HEK293 (cell line): ENCODE data around the gene FTHL17.

Experiments used
- CTCF ChIA-PET: fragments of 350-600 bp; formaldehyde crosslinking; extraction: SDS; loops from one replicate; lab custom pipeline; 2021; ENCODE audit warnings: antibody characterized with exemption; lab: Yijun Ruan, JAX
- POLR2A ChIA-PET: fragments of 300-600 bp; formaldehyde crosslinking; extraction: SDS; loops from one replicate; lab custom pipeline; 2020; ENCODE audit warnings: antibody characterized with exemption, inconsistent platforms; lab: Yijun Ruan, JAX
- H3K27ac ChIP-seq: fragments of 200-500 bp; sonication (Bioruptor generic); 2 replicates; pipeline ENCODE4 v1.5.1; 2014; ENCODE audit warnings: low read depth, low read length, control low read depth, inconsistent platforms; ENCODE audit errors: extremely low read depth
- H3K36me3 ChIP-seq, 2 experiments: fragments of 200-500 bp in 1 of 2; sonication (Bioruptor generic) in 1 of 2; 1 replicate in 1 of 2; 2 replicates in 1 of 2; pipeline ENCODE4 v1.5.1; 2014 to 2017; ENCODE audit warnings: inconsistent platforms in 2 of 2, low read length in 2 of 2; ENCODE audit not compliant: control insufficient read depth in 2 of 2, insufficient read depth in 1 of 2
- H3K4me1 ChIP-seq: fragments of 200-500 bp; sonication (Bioruptor generic); 2 replicates; pipeline ENCODE4 v1.5.1; 2014; ENCODE audit warnings: mild to moderate bottlenecking, low read length, inconsistent platforms; ENCODE audit not compliant: control insufficient read depth, insufficient read depth
- H3K4me3 ChIP-seq: 2 replicates; pipeline ENCODE4 v1.5.1; 2011; ENCODE audit warnings: low read depth, mild to moderate bottlenecking, control low read depth, low read length, moderate library complexity
- H3K9me3 ChIP-seq: fragments of 200-500 bp; sonication (Bioruptor generic); 2 replicates; pipeline ENCODE4 v1.5.1; 2014; ENCODE audit warnings: low read depth, low read length, inconsistent platforms; ENCODE audit not compliant: control insufficient read depth, insufficient read depth
- ZNF132 ChIP-seq: fragments of 450-650 bp; formaldehyde crosslinking; IDR thresholded peaks from 2 replicates; pipeline ENCODE4 v1.5.1; 2017; ENCODE audit warnings: missing biosample characterization, missing genetic modification characterization, borderline replicate concordance
- ZNF146 ChIP-seq: fragments of 450-650 bp; formaldehyde crosslinking; IDR thresholded peaks from 2 replicates; pipeline ENCODE4 v1.5.1; 2016; ENCODE audit warnings: missing biosample characterization, missing genetic modification characterization
- ZNF175 ChIP-seq: fragments of 450-650 bp; formaldehyde crosslinking; IDR thresholded peaks from 2 replicates; pipeline ENCODE4 v1.5.1; 2016; ENCODE audit warnings: missing biosample characterization, missing genetic modification characterization
- ZNF23 ChIP-seq: fragments of 450-650 bp; formaldehyde crosslinking; IDR thresholded peaks from 2 replicates; pipeline ENCODE4 v1.5.1; 2016; ENCODE audit warnings: missing biosample characterization, missing genetic modification characterization, borderline replicate concordance
- ZNF324 ChIP-seq: fragments of 450-650 bp; formaldehyde crosslinking; IDR thresholded peaks from 2 replicates; pipeline ENCODE4 v1.5.1; 2016; ENCODE audit warnings: missing biosample characterization, missing genetic modification characterization
- ZNF341 ChIP-seq: fragments of 450-650 bp; formaldehyde crosslinking; IDR thresholded peaks from 2 replicates; pipeline ENCODE4; 2016; ENCODE audit warnings: low read depth, missing biosample characterization, missing genetic modification characterization
- ZNF404 ChIP-seq: fragments of 450-650 bp; formaldehyde crosslinking; IDR thresholded peaks from 2 replicates; pipeline ENCODE4 v1.5.1; 2017; ENCODE audit warnings: missing biosample characterization, missing genetic modification characterization
- ZNF426 ChIP-seq: fragments of 450-650 bp; formaldehyde crosslinking; IDR thresholded peaks from 2 replicates; pipeline ENCODE4 v1.5.1; 2017; ENCODE audit warnings: missing biosample characterization, missing genetic modification characterization, mild to moderate bottlenecking, inconsistent platforms, moderate library complexity
- ZNF529 ChIP-seq: fragments of 450-650 bp; formaldehyde crosslinking; IDR thresholded peaks from 2 replicates; pipeline ENCODE4 v1.5.1; 2017; ENCODE audit warnings: missing genetic modification characterization, missing biosample characterization; ENCODE audit not compliant: insufficient replicate concordance
- ZNF654 ChIP-seq: fragments of 450-650 bp; formaldehyde crosslinking; IDR thresholded peaks from 2 replicates; pipeline ENCODE4 v1.5.1; 2016; ENCODE audit warnings: low read depth, missing biosample characterization, missing genetic modification characterization
- ZNF658 ChIP-seq: fragments of 450-650 bp; formaldehyde crosslinking; IDR thresholded peaks from 2 replicates; pipeline ENCODE4; 2016; ENCODE audit warnings: missing biosample characterization, missing genetic modification characterization
- ZNF660 ChIP-seq: fragments of 450-650 bp; IDR thresholded peaks from 2 replicates; pipeline ENCODE4 v1.5.1; 2018; ENCODE audit warnings: missing biosample characterization, mild to moderate bottlenecking, missing genetic modification characterization
- ZNF785 ChIP-seq: fragments of 450-650 bp; formaldehyde crosslinking; IDR thresholded peaks from 2 replicates; pipeline ENCODE4 v1.5.1; 2016; ENCODE audit warnings: missing biosample characterization, missing genetic modification characterization
- ZNF837 ChIP-seq: fragments of 450-650 bp; formaldehyde crosslinking; IDR thresholded peaks from 2 replicates; pipeline ENCODE4 v1.5.1; 2016; ENCODE audit warnings: missing biosample characterization, missing genetic modification characterization
- TF ChIP-seq, protein P1 (sequence below): fragments of 450-650 bp; formaldehyde crosslinking; IDR thresholded peaks from 2 replicates; pipeline ENCODE4 v1.5.1; 2016; ENCODE audit warnings: missing biosample characterization, missing genetic modification characterization, borderline replicate concordance

Gene FTHL17

DNA sequence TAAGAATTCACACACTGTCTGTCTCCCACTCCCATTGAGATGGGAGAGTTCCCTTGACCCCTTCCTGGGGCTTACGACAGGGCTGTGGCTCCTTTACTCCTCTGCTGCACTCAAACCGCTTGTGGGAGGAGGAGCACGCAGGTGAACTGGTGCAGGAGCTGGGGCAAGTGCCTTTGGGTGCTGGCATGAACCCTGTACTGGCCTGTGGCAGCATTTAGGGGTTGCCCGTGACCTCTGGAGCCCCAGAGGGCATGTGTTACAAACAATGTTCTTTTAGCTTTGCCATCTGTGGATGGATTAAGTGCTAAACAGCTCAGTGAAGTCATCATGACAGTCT lies 21.8 kb upstream of the FTHL17 start:
- Histone ChIP-seq H3K4me3 (no peak overlapping the region), H3K9me3 (no peaks in the 10 kb centered on the region), H3K27ac (no peak overlapping the region), H3K36me3 (no peaks in the 10 kb centered on the region), H3K4me1 (no peaks in the 10 kb centered on the region)
- CTCF ChIA-PET = interaction anchor here (0.6 kb wide), 1 partner anchor 90 kb away, joined by 4 read pairs; no protein-coding TSS in a partner anchor
- TF ChIP-seq ZNF324 (tag by site-specific recombination) (no peak), ZNF175 (tag by site-specific recombination) (no peak), ZNF426 (tag by site-specific recombination) (no peak), ZNF785 (tag by site-specific recombination) (no peak), ZNF23 (tag by site-specific recombination) (no peak), ZNF341 (tag by site-specific recombination) (no peak), ZNF654 (tag by site-specific recombination) (no peak), ZNF529 (tag by site-specific recombination) (no peak)
- POLR2A ChIA-PET = no interaction called here

DNA sequence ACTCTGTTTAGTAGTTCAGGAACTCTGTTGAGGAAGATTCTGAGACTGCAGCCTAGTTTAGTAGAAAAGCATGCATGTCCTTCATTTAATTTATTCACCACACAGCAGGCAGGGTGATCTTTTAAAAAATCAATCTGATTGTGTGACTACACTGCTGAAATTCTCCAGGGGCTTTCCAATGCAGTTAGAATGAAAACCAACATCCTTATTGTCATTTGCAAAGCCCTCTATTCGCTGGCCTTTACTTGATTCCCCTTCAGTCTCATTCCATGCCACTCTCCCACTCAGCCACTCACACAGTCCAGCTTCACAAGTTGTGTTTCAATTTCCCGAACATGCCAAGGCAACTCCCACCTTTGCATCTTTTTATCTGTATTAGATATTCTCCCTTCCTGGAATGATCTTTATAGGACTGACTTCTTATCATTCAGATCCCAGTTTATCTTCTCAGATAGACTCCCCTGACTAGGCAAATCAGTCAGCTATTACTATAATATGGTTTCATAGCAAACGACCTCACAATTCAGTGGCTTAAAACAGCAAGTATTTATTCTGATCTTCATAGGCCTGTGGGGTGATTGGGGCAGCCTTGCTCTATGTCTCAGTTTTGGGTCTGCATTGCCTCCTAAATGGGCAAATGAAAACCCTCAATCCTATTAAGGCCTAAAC lies 21.3 kb upstream of the FTHL17 start:
- H3K4me3 ChIP-seq = no peak overlapping the region
- no peaks in the 10 kb centered on the region for H3K9me3 ChIP-seq
- CTCF ChIA-PET = interaction anchor here (0.6 kb wide), 1 partner anchor 90 kb away, joined by 4 read pairs; no protein-coding TSS in a partner anchor
- POLR2A ChIA-PET = no interaction called here
- H3K27ac ChIP-seq = no peak overlapping the region
- H3K4me1 ChIP-seq = no peaks in the 10 kb centered on the region
- no peak for TF ChIP-seq ZNF660 (tag by site-specific recombination)
- TF ChIP-seq, all 188 proteins: peak for 0
- H3K36me3 ChIP-seq = no peaks in the 10 kb centered on the region

DNA sequence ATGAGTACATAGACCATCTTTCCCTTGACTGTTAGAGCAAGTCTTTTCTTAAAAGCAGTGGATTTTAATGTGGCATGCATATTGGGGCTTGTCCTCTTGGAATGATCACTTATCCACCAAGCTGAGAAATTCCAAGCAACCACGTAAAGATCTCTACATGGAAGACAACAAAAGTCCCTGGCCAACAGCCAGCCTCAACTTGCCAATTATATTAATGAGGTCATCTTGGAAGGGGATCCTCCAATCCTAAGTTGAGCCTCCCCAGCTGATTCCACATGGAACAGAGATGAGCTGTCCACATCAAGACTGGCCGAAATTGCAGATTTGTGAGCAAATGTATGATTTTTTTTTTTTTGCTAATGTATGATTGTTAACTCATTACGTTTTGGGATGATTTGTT lies 20.6 kb upstream of the FTHL17 start:
- H3K27ac ChIP-seq = no peak overlapping the region
- CTCF ChIA-PET = no interaction called here
- TF ChIP-seq ZNF658 (tag by site-specific recombination) (no peak), ZNF404 (tag by site-specific recombination) (no peak), ZNF146 (tag by site-specific recombination) (no peak), ZNF132 (no peak), ZNF837 (tag by site-specific recombination) (no peak)
- TF ChIP-seq, protein P1, sequence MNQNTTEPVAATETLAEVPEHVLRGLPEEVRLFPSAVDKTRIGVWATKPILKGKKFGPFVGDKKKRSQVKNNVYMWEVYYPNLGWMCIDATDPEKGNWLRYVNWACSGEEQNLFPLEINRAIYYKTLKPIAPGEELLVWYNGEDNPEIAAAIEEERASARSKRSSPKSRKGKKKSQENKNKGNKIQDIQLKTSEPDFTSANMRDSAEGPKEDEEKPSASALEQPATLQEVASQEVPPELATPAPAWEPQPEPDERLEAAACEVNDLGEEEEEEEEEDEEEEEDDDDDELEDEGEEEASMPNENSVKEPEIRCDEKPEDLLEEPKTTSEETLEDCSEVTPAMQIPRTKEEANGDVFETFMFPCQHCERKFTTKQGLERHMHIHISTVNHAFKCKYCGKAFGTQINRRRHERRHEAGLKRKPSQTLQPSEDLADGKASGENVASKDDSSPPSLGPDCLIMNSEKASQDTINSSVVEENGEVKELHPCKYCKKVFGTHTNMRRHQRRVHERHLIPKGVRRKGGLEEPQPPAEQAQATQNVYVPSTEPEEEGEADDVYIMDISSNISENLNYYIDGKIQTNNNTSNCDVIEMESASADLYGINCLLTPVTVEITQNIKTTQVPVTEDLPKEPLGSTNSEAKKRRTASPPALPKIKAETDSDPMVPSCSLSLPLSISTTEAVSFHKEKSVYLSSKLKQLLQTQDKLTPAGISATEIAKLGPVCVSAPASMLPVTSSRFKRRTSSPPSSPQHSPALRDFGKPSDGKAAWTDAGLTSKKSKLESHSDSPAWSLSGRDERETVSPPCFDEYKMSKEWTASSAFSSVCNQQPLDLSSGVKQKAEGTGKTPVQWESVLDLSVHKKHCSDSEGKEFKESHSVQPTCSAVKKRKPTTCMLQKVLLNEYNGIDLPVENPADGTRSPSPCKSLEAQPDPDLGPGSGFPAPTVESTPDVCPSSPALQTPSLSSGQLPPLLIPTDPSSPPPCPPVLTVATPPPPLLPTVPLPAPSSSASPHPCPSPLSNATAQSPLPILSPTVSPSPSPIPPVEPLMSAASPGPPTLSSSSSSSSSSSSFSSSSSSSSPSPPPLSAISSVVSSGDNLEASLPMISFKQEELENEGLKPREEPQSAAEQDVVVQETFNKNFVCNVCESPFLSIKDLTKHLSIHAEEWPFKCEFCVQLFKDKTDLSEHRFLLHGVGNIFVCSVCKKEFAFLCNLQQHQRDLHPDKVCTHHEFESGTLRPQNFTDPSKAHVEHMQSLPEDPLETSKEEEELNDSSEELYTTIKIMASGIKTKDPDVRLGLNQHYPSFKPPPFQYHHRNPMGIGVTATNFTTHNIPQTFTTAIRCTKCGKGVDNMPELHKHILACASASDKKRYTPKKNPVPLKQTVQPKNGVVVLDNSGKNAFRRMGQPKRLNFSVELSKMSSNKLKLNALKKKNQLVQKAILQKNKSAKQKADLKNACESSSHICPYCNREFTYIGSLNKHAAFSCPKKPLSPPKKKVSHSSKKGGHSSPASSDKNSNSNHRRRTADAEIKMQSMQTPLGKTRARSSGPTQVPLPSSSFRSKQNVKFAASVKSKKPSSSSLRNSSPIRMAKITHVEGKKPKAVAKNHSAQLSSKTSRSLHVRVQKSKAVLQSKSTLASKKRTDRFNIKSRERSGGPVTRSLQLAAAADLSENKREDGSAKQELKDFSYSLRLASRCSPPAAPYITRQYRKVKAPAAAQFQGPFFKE (tag by site-specific recombination) = no peak
- TF ChIP-seq, all 188 proteins: peak for 0
- H3K9me3 ChIP-seq = no peaks in the 10 kb centered on the region
- H3K4me1 ChIP-seq = no peaks in the 10 kb centered on the region
- H3K4me3 ChIP-seq = no peak overlapping the region
- POLR2A ChIA-PET = no interaction called here
- H3K36me3 ChIP-seq = no peaks in the 10 kb centered on the region
